K562 (cell line): ENCODE measurements around the gene GNAZ. TPM values are rescaled to one million over a fixed set of nuclear protein-coding genes. Genes with fewer than 3 reads are reported as not detected.

ENCODE experiments used
- JUN ChIP-seq, 2 experiments: sonication (generic) in 1 of 2; formaldehyde crosslinking in 1 of 2; IDR thresholded peaks; 2 replicates each; pipeline versions ENCODE4 v1.6.1 to v1.8.0; 2012 to 2022; ENCODE audit warnings: borderline replicate concordance in 2 of 2, mild to moderate bottlenecking in 2 of 2, improper control_type of control experiment in 1 of 2, low read depth in 1 of 2, low read length in 1 of 2, missing genetic modification reagents in 1 of 2
- KAT7 ChIP-seq: sonication (generic); formaldehyde crosslinking; IDR thresholded peaks from 2 replicates; pipeline ENCODE4 v1.8.0; 2022; ENCODE audit warnings: missing genetic modification reagents, mild to moderate bottlenecking, borderline replicate concordance
- MYNN ChIP-seq, 2 experiments: sonication (generic); formaldehyde crosslinking in 1 of 2; IDR thresholded peaks; 2 replicates each; pipeline versions ENCODE4 v1.5.0 to v1.6.1; 2016 to 2020; ENCODE audit warnings: antibody characterized with exemption in 1 of 2, missing genetic modification reagents in 1 of 2
- ZNF431 ChIP-seq: sonication (generic); formaldehyde crosslinking; IDR thresholded peaks from 2 replicates; pipeline ENCODE4 v1.8.0; 2022; ENCODE audit warnings: mild to moderate bottlenecking, missing genetic modification reagents
- ZNF507 ChIP-seq: conservative IDR thresholded peaks from 2 replicates; pipeline ENCODE4 v1.6.1; 2017; ENCODE audit warnings: missing genetic modification characterization, missing compliant biosample characterization
- polyA plus RNA-seq, 8 experiments: library from polyadenylated mRNA; depleted of rRNA in 4 of 8; stranded (reverse) in 5 of 8; unstranded in 3 of 8; fragments of >200 nt; fragmentation: Nextera tagmentation in 2 of 8; fragmentation: Illumina TruSeq in 1 of 8; extraction: Ambion mirVana in 2 of 8; extraction: Trizol in 1 of 8; gene quantifications; 2 replicates each; pipeline versions ENCODE4 v1.2.1 to v1.2.3, GENCODE V29; 2011 to 2014; ENCODE audit warnings: inconsistent platforms in 1 of 8, missing spikeins in 1 of 8
- total RNA-seq, 7 experiments: library from RNA; depleted of rRNA in 6 of 7; stranded (reverse); fragments of >200 nt in 6 of 7; fragmentation: Illumina TruSeq in 2 of 7; extraction: Trizol in 2 of 7; gene quantifications; 2 replicates each; pipeline versions ENCODE4 v1.2.1 to v1.2.3, GENCODE V29; 2011 to 2021; ENCODE audit warnings: low replicate concordance in 1 of 7
- TF ChIP-seq, protein P1 (sequence below), 2 experiments: fragments of 450-650 bp; formaldehyde crosslinking in 1 of 2; IDR thresholded peaks; 2 replicates each; pipeline versions ENCODE4 v1.4.0 to v1.6.1; 2014 to 2020; ENCODE audit warnings: mild to moderate bottlenecking in 2 of 2, borderline replicate concordance in 1 of 2, low read depth in 1 of 2
- TF ChIP-seq, protein P2 (sequence below), 2 experiments: fragments of 200-800 bp in 1 of 2; sonication (Bioruptor generic) in 1 of 2; sonication (generic) in 1 of 2; formaldehyde crosslinking in 1 of 2; IDR thresholded peaks in 1 of 2; conservative IDR thresholded peaks in 1 of 2; 2 replicates each; pipeline versions ENCODE4 v1.5.0 to v1.6.1; 2016 to 2020; ENCODE audit warnings: missing compliant biosample characterization in 1 of 2, missing genetic modification characterization in 1 of 2, missing genetic modification reagents in 1 of 2
- TF ChIP-seq, protein P3 (sequence below), 2 experiments: fragments of 150-350 bp in 1 of 2; IDR thresholded peaks; 2 replicates each; pipeline ENCODE4 v1.6.1; 2012 to 2016; ENCODE audit warnings: low read depth in 2 of 2, low read length in 2 of 2, mild to moderate bottlenecking in 1 of 2, moderate library complexity in 1 of 2
- TF ChIP-seq, protein P4 (sequence below): sonication (generic); IDR thresholded peaks from 2 replicates; pipeline ENCODE4 v1.6.1; 2016

GNAZ gene
- total and polyA plus RNA-seq, 9 of the 15 experiments (the other 6 are each of a cell fraction or from before 2014, with no cell fraction given) = 0.04 to 0.22 (median 0.13) TPM; not detected in 3

DNA sequence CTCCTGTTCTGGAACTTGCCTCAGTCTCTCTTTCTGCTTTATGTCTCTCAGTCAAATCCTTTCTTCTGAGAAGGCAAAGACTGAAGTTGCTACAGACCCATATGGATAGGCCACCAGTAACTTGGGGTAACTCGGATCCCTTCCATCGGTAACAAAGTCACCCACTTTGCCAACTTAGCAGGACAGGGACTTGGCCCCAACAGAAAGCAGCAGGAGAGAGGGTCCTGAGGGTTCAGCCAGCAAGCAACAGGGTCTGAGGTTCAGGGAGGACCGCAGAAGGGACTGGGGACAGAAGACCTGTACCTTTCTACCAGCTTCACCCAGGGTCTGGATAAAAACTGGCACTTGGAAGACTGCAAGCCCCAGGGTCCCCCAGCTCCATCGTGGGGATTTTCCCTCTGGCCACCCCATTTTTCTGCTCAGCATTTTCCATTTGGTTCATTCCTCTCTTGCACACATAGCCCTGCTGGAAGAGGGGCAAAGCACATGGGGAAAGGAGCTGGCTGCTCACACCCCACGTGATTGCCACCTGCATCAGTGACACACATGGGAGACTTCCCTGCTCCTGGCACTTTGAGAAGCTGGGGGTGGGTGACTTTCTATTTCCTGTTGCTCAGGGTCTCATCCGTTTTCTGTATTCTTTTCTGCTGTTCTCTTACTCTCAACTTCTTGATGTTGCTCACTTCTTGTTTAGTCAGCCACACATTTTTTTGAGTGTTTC is 34.6 kb upstream of the GNAZ start (continued):
- TF ChIP-seq, protein P1, sequence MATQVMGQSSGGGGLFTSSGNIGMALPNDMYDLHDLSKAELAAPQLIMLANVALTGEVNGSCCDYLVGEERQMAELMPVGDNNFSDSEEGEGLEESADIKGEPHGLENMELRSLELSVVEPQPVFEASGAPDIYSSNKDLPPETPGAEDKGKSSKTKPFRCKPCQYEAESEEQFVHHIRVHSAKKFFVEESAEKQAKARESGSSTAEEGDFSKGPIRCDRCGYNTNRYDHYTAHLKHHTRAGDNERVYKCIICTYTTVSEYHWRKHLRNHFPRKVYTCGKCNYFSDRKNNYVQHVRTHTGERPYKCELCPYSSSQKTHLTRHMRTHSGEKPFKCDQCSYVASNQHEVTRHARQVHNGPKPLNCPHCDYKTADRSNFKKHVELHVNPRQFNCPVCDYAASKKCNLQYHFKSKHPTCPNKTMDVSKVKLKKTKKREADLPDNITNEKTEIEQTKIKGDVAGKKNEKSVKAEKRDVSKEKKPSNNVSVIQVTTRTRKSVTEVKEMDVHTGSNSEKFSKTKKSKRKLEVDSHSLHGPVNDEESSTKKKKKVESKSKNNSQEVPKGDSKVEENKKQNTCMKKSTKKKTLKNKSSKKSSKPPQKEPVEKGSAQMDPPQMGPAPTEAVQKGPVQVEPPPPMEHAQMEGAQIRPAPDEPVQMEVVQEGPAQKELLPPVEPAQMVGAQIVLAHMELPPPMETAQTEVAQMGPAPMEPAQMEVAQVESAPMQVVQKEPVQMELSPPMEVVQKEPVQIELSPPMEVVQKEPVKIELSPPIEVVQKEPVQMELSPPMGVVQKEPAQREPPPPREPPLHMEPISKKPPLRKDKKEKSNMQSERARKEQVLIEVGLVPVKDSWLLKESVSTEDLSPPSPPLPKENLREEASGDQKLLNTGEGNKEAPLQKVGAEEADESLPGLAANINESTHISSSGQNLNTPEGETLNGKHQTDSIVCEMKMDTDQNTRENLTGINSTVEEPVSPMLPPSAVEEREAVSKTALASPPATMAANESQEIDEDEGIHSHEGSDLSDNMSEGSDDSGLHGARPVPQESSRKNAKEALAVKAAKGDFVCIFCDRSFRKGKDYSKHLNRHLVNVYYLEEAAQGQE (IDR thresholded peaks at IDR 0.05; ENCODE audit: borderline replicate concordance) = no peak
- TF ChIP-seq, protein P1 (CRISPR knock-in tag; IDR thresholded peaks at IDR 0.05; ENCODE audit: low read depth) = no peak
- TF ChIP-seq, protein P2, sequence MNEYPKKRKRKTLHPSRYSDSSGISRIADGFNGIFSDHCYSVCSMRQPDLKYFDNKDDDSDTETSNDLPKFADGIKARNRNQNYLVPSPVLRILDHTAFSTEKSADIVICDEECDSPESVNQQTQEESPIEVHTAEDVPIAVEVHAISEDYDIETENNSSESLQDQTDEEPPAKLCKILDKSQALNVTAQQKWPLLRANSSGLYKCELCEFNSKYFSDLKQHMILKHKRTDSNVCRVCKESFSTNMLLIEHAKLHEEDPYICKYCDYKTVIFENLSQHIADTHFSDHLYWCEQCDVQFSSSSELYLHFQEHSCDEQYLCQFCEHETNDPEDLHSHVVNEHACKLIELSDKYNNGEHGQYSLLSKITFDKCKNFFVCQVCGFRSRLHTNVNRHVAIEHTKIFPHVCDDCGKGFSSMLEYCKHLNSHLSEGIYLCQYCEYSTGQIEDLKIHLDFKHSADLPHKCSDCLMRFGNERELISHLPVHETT (CRISPR knock-in tag; conservative IDR thresholded peaks at IDR 0.05 in 1 of 2, IDR thresholded peaks at IDR 0.05 in 1 of 2) = peak in 1 of 2 experiments; percentile 49; a peak in 1 of 4 replicates
- TF ChIP-seq ZNF507 = no peak
- TF ChIP-seq KAT7 (CRISPR knock-in tag) = no peak
- TF ChIP-seq JUN (IDR thresholded peaks at IDR 0.05; ENCODE audit: borderline replicate concordance, low read depth, low read length) = no peak
- 0 out of 2 replicates have a peak, but pooled peaks have one; percentile 56 for TF ChIP-seq JUN (CRISPR knock-in tag; IDR thresholded peaks at IDR 0.05; ENCODE audit: borderline replicate concordance)
- TF ChIP-seq, protein P3, sequence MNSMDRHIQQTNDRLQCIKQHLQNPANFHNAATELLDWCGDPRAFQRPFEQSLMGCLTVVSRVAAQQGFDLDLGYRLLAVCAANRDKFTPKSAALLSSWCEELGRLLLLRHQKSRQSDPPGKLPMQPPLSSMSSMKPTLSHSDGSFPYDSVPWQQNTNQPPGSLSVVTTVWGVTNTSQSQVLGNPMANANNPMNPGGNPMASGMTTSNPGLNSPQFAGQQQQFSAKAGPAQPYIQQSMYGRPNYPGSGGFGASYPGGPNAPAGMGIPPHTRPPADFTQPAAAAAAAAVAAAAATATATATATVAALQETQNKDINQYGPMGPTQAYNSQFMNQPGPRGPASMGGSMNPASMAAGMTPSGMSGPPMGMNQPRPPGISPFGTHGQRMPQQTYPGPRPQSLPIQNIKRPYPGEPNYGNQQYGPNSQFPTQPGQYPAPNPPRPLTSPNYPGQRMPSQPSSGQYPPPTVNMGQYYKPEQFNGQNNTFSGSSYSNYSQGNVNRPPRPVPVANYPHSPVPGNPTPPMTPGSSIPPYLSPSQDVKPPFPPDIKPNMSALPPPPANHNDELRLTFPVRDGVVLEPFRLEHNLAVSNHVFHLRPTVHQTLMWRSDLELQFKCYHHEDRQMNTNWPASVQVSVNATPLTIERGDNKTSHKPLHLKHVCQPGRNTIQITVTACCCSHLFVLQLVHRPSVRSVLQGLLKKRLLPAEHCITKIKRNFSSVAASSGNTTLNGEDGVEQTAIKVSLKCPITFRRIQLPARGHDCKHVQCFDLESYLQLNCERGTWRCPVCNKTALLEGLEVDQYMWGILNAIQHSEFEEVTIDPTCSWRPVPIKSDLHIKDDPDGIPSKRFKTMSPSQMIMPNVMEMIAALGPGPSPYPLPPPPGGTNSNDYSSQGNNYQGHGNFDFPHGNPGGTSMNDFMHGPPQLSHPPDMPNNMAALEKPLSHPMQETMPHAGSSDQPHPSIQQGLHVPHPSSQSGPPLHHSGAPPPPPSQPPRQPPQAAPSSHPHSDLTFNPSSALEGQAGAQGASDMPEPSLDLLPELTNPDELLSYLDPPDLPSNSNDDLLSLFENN (IDR thresholded peaks at IDR 0.05; ENCODE audit: low read depth in 2 of 2, low read length in 2 of 2) = peak in 1 of 2 experiments; percentile 51; a peak in 1 of 4 replicates
- TF ChIP-seq, protein P4, sequence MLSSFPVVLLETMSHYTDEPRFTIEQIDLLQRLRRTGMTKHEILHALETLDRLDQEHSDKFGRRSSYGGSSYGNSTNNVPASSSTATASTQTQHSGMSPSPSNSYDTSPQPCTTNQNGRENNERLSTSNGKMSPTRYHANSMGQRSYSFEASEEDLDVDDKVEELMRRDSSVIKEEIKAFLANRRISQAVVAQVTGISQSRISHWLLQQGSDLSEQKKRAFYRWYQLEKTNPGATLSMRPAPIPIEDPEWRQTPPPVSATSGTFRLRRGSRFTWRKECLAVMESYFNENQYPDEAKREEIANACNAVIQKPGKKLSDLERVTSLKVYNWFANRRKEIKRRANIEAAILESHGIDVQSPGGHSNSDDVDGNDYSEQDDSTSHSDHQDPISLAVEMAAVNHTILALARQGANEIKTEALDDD = no peak
- TF ChIP-seq MYNN (IDR thresholded peaks at IDR 0.05) = no peak
- peak; percentile 34 for TF ChIP-seq MYNN (CRISPR knock-in tag; IDR thresholded peaks at IDR 0.05)
- no peak for TF ChIP-seq ZNF431 (CRISPR knock-in tag)
